ENCODE results near the gene USP47. TPM values are rescaled to one million over a fixed set of nuclear protein-coding genes. Genes with fewer than 3 reads are reported as not detected.

Gene USP47
- total RNA-seq, 1 experiment from 2014 or later: 45.9 TPM

DNA sequence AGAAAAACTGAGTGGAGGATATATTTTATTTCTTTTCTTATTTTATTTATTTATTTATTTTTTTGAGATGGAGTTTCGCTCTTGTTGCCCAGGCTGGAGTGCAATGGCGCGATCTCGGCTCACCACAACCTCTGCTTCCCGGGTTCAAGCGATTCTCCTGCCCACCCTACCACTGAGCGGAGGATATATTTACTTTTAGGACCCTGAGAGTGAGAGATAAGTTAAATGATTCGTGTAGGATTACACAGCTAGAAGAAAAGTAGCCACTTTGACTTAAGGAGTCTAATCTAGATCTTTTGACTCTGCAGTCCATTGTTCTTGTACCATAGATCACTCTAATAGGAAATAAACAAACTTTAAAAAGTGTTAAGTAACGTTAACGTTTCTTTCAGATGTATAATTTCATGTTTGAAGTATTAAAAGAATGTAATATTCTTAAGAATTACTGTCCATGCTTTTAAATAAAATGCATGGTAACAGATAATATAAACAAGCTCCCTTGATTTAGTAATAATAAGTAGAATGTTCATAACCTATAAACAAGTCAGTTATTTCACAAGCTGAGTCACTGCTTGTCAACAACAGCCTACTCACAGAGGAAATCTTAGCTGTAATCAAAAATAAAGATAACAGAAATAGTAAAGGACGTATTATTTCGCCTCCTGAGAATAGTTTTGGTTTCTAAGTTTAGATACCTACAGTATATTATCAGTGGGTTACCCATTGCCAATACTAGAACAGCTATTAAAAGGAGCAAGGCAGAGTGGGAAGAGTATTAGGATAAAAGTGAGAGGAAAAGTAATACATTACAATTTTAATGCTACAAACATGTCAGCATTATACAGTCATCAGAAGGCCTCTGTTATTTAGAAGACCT is 18.6 kb downstream of the USP47 start:
- no peak overlapping the region for H3K4me3 ChIP-seq (ENCODE audit: low read depth, low read length, poor library complexity, severe bottlenecking)
- no peaks in the 10 kb centered on the region for H3K36me3 ChIP-seq (ENCODE audit: insufficient read depth, low read length, poor library complexity, severe bottlenecking)
- H3K27ac ChIP-seq (ENCODE audit: low read depth, low read length, poor library complexity, severe bottlenecking): no peak overlapping the region
- no peaks in the 10 kb centered on the region for H3K27me3 ChIP-seq (replicated peaks; ENCODE audit: insufficient read depth, low read depth, low read length, poor library complexity)
- H3K4me1 ChIP-seq (ENCODE audit: insufficient read depth, low read length, poor library complexity, severe bottlenecking): peaks cover 7% of the 10 kb centered on the region
- TF ChIP-seq, protein P1, sequence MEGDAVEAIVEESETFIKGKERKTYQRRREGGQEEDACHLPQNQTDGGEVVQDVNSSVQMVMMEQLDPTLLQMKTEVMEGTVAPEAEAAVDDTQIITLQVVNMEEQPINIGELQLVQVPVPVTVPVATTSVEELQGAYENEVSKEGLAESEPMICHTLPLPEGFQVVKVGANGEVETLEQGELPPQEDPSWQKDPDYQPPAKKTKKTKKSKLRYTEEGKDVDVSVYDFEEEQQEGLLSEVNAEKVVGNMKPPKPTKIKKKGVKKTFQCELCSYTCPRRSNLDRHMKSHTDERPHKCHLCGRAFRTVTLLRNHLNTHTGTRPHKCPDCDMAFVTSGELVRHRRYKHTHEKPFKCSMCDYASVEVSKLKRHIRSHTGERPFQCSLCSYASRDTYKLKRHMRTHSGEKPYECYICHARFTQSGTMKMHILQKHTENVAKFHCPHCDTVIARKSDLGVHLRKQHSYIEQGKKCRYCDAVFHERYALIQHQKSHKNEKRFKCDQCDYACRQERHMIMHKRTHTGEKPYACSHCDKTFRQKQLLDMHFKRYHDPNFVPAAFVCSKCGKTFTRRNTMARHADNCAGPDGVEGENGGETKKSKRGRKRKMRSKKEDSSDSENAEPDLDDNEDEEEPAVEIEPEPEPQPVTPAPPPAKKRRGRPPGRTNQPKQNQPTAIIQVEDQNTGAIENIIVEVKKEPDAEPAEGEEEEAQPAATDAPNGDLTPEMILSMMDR (conservative IDR thresholded peaks at IDR 0.05; ENCODE audit: low read depth, low read length): no peak
- TF ChIP-seq EZH2 (IDR thresholded peaks at IDR 0.05; ENCODE audit: borderline replicate concordance, low read depth, low read length, poor library complexity, severe bottlenecking): no peak
- intact Hi-C loops (cut with micrococcal nuclease; ENCODE audit: unreplicated experiment): no loop called here
- no TSS peak for BruUV-seq (replicated peaks)
- no peak for DNase-seq (ENCODE audit: low spot score)
- ChIA-PET POLR2A (ENCODE audit: low non-redundant PET) (no interaction called here), CTCF (no interaction called here)
- no peaks in the 10 kb centered on the region for H3K9me3 ChIP-seq (ENCODE audit: low read depth, low read length, poor library complexity, severe bottlenecking)

- intact Hi-C loops (cut with micrococcal nuclease; ENCODE audit: unreplicated experiment): no loop called here
- Histone ChIP-seq H3K27me3 (replicated peaks; ENCODE audit: insufficient read depth, low read depth, low read length, poor library complexity) (no peaks in the 10 kb centered on the region), H3K27ac (ENCODE audit: low read depth, low read length, poor library complexity, severe bottlenecking) (no peak overlapping the region), H3K9me3 (ENCODE audit: low read depth, low read length, poor library complexity, severe bottlenecking) (peaks cover 10% of the 10 kb centered on the region), H3K4me1 (ENCODE audit: insufficient read depth, low read length, poor library complexity, severe bottlenecking) (peaks cover under 1% of the 10 kb centered on the region), H3K4me3 (ENCODE audit: low read depth, low read length, poor library complexity, severe bottlenecking) (no peak overlapping the region), H3K36me3 (ENCODE audit: insufficient read depth, low read length, poor library complexity, severe bottlenecking) (peaks cover 7% of the 10 kb centered on the region)
- TF ChIP-seq, protein P1 (conservative IDR thresholded peaks at IDR 0.05; ENCODE audit: low read depth, low read length): no peak
- TF ChIP-seq EZH2 (IDR thresholded peaks at IDR 0.05; ENCODE audit: borderline replicate concordance, low read depth, low read length, poor library complexity, severe bottlenecking): no peak
- ChIA-PET CTCF (interaction anchor here (0.7 kb wide), 1 partner anchor 13 kb away, joined by 3 read pairs; no protein-coding TSS in a partner anchor), POLR2A (ENCODE audit: low non-redundant PET) (no interaction called here)
- DNase-seq (ENCODE audit: low spot score): no peak
- BruUV-seq (replicated peaks): no TSS peak
Observed at GRCh38 chr11:11862999-11863398, 21.2 kb downstream of the USP47 start.

- H3K27ac ChIP-seq (ENCODE audit: low read depth, low read length, poor library complexity, severe bottlenecking): no peak overlapping the region
- H3K27me3 ChIP-seq (replicated peaks; ENCODE audit: insufficient read depth, low read depth, low read length, poor library complexity): no peaks in the 10 kb centered on the region
- H3K4me3 ChIP-seq (ENCODE audit: low read depth, low read length, poor library complexity, severe bottlenecking): no peak overlapping the region
- H3K4me1 ChIP-seq (ENCODE audit: insufficient read depth, low read length, poor library complexity, severe bottlenecking): no peaks in the 10 kb centered on the region
- peaks cover 8% of the 10 kb centered on the region for H3K36me3 ChIP-seq (ENCODE audit: insufficient read depth, low read length, poor library complexity, severe bottlenecking)
- no peak for DNase-seq (ENCODE audit: low spot score)
- CTCF ChIA-PET: no interaction called here
- BruUV-seq (replicated peaks): no TSS peak
- H3K9me3 ChIP-seq (ENCODE audit: low read depth, low read length, poor library complexity, severe bottlenecking): peaks cover 15% of the 10 kb centered on the region
- POLR2A ChIA-PET (ENCODE audit: low non-redundant PET): no interaction called here
- intact Hi-C loops (cut with micrococcal nuclease; ENCODE audit: unreplicated experiment): no loop called here
- no peak for TF ChIP-seq EZH2 (IDR thresholded peaks at IDR 0.05; ENCODE audit: borderline replicate concordance, low read depth, low read length, poor library complexity, severe bottlenecking)
- TF ChIP-seq, protein P1 (conservative IDR thresholded peaks at IDR 0.05; ENCODE audit: low read depth, low read length): no peak
Observed at GRCh38 chr11:11864332-11864731, 22.6 kb downstream of the USP47 start.
